22Rv1 (cell line): ENCODE results near the gene TMEFF1.

Experiments used
- CTCF ChIP-seq: fragments of 450-650 bp; IDR thresholded peaks from 2 replicates; pipeline ENCODE4 v1.5.1; 2017; ENCODE audit warnings: mild to moderate bottlenecking
- ZFX ChIP-seq: fragments of 450-650 bp; IDR thresholded peaks from 2 replicates; pipeline ENCODE4 v1.6.1; 2017; ENCODE audit warnings: antibody characterized with exemption, borderline replicate concordance

GRCh38 chr9:100581661-100582060 lies 108.7 kb downstream of the TMEFF1 start:
- TF ChIP-seq CTCF = no peak
- no peak for TF ChIP-seq ZFX
